ENCODE measurements around the gene ZNF213.
"Not testable (repeated sequence)": the region's sequence is repeated elsewhere in the genome, so short reads cannot be mapped to it uniquely, and the experiment has no call there.

The ZNF213 gene

DNA sequence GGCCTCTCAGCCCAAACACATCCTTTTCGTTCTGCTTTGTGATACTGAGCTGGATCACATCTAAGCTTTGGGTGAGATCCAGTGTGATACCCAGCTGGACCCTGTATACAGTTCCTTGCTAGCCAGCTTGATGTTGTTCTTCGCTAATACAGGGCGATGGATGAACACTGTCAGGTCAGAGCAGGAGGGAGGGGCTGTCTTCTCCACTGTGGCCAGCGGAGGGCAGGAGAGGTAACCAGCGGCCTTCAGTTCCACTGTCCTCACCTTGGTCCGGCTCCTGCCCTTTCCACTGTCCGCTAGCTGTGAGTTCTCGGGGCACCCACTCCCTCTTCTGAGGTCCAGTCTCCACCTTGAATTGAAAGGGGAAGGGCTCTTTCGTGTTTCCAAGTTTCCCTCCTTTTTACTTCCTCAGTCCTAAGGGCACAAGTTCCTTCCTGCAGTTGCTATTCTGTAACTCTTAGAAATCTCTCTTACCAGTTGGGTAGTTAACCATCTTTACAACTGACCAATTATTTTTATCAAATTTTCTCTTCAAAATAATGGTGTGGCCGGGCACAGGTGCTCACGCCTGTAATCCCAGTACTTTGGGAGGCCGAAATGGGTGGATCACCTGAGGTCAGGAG, 3.0 kb upstream of the ZNF213 start:
- DNase-seq: peak; percentile 40 to 45

DNA sequence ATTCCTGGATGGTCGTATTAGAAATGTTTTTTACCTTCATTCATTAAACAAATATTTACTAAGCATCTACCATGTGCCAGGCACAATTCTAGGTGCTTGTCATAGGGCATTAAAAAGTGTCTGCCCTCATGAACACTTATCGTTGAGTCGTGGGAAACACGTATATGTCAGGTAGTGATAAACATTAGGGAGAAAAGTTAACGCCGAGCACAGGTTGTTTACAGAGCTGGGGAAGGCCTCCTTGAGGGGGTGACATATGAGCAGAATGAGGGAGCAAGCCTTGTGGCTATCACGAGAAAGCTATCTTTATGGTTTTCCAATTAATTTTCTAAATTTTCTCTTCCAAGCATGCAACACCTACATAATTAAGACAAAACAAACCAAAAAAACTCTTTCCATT, 985 bp upstream of the ZNF213 start:
- no peak for DNase-seq

DNA sequence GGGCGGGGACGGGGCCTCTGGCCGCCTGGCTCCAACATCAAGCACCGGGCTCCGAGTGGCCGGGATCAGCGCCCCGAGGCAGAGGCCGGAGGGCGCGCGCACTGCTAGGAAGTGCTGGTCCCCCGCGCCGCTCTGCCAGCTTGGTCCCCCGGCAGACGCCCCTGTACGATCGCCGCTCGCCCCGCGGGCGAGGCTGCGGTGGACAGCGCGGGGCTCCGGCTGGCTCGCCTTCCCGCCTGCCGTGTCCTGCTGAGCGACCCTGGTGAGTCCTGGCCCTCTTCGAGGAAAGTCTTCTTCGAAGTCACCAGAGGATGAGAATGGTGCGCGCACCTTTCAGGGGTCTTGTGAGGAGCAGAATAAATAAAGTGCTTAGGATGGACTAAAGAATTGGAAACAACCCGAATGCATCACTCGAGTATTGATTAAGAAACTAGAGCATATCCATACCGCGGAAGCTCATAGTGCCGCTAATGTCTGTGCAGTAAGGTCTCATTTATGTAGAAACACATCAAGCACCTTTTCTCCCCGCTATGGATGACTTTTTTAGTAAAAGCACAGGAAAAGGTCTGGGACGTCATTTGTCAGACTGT, 392 bp downstream of the ZNF213 start:
- DNase-seq: no peak

DNA sequence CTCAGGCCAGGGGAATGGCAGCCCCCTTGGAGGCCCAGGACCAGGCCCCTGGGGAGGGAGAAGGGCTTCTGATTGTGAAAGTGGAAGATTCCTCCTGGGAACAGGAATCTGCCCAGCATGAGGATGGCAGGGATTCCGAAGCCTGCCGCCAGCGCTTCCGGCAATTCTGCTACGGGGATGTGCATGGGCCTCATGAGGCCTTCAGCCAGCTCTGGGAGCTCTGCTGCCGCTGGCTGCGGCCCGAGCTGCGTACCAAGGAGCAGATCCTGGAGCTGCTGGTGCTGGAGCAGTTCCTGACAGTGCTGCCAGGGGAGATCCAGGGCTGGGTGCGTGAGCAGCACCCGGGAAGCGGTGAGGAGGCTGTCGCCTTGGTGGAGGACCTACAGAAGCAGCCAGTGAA, 2.4 kb downstream of the ZNF213 start:
- DNase-seq: no peak

DNA sequence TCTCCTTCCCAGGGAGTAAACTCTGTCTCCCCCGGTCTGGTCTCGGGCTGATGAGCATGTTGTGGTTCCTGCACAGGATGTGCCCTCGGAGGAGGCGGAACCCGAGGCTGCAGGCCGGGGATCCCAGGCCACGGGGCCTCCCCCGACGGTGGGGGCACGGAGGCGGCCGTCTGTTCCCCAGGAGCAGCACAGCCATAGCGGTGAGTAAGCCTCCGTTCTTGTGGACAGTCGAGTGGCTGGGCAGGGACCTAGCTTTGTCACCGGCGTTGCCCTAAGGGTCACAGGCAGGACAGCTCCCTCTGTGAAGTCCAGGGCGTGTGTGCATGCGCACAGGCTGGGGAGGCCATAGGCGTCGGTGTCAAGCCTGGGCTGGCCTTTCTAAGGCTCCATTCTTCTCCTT, 3.5 kb downstream of the ZNF213 start:
- no peak for DNase-seq

DNA sequence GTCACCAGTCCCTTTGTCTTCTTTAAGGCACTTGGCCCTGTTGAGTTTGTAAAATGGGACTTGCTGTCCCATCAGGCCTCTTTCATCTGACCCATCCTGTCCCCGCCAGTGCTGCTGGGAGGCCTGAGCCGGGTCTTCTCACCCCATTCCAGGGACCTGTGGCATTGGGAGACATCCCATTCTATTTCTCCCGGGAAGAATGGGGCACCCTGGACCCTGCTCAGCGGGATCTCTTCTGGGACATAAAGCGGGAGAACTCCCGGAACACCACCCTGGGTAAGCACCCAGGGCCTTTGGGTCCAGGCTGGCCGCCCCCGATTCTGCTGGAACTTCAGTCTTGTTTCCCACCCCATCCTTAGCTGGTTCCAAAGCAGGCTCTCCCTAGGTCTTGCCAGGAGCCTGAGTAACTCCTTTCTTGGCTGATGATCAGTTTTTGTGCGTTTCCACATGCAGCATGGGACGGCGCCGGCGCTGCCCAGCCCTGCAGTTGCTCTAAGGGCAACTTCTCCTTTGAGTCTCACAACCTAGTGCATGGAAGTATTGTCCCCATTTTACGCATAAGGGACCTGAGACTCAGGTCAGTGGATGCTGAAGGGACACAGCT, 4.1 kb downstream of the ZNF213 start:
- DNase-seq: no peak

DNA sequence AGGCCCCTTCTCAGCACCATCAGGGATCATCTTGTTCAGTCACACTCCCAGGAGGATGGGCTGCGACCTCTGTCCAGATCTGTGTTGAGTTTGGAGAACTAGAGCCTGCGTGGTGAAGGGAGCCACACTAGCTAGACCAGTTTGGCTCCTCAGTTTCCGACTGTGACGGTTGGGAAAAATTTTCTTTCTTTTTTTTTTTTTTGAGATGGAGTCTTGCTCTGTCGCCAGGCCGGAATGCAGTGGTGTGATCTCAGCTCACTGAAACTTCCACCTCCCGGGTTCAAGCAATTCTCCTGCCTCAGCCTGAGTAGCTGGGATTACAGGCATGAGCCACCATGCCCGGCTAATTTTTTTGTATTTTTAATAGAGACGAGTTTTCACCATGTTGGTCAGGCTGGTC, 4.7 kb downstream of the ZNF213 start:
- DNase-seq: not testable (repeated sequence)

DNA sequence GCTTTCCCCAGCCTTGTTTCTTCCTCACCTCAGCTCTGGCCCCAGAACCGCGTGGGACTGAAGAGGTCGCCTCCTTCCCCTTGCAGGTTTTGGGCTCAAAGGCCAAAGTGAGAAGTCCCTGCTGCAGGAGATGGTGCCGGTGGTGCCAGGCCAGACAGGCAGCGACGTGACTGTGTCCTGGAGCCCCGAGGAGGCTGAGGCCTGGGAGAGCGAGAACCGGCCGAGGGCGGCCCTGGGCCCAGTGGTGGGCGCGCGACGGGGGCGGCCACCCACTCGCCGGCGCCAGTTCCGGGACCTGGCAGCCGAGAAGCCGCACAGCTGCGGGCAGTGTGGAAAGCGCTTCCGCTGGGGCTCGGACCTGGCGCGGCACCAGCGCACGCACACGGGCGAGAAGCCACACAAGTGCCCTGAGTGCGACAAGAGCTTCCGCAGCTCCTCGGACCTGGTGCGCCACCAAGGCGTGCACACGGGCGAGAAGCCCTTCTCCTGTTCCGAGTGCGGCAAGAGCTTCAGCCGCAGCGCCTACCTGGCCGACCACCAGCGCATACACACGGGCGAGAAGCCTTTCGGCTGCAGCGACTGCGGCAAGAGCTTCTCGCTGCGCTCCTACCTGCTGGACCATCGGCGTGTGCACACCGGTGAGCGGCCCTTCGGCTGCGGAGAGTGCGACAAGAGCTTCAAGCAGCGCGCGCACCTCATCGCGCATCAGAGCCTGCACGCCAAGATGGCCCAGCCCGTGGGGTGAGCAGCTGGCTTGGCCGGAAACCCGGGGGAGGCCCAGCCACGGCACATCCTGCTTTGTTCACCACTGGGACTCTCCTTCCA, 6.0 kb downstream of the ZNF213 start:
- no peak for DNase-seq

DNA sequence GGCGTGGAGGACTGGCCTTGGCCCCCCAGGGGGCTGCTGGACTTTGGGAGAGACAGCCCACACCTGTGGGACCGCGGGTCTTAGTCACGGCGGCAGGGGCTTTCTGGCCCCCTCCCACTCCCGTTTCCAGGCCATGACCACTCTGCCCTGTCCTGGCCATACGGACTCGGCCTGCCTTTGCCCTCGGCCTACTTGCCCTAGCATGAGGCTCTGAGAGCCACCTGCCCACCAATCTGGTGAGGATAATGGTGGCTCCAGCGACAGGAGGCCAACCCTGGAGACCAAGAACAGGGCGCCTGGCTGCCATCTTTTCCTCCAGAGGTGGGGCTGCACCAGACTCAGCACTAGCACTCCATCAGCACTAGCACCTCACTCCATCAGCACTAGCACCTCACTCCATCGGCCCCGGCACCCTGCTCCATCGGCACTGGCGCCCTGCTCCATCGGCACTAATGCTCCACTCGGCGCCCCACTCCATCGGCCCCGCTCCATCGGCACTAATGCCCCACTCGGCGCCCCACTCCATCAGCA, 7.0 kb downstream of the ZNF213 start:
- no peak for DNase-seq

DNA sequence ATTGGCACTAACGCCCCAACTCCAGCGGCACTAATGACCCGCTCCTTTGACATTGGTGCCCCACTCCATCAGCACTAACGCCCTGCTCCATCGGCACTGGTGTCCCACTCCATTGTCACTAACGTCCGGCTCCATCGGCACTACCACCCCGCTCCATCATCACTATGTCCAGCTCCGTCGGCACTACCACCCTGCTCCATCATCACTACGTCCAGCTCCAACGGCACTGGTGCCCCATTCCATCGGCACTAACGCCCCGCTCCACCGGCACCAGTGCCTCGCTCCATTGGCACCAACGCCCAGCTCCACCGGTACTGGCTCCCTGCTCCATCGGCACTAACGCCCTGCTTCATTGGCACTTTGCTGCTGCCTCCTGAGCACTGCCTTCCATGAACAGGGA, 7.5 kb downstream of the ZNF213 start:
- no peak for DNase-seq

DNA sequence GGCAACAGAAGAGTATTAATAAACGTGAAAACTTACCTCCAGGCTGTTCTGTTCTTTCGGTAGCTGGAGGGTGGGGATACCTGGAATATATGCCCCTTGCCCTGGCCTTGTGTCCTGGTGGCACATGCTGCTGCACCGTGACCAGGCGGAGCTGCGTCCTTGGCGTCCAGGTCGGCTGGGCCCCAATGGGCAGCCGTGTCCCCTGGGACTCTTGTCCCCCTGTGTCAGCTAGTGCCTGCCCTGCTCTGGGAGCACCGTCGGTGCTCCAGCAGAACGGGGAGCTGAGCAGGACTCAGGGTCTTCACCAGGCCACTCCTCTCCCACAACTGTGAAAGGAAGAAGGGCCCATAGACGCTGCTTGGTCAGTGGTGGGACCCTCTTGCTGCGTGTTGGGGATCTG, 7.9 kb downstream of the ZNF213 start:
- no peak for DNase-seq

DNA sequence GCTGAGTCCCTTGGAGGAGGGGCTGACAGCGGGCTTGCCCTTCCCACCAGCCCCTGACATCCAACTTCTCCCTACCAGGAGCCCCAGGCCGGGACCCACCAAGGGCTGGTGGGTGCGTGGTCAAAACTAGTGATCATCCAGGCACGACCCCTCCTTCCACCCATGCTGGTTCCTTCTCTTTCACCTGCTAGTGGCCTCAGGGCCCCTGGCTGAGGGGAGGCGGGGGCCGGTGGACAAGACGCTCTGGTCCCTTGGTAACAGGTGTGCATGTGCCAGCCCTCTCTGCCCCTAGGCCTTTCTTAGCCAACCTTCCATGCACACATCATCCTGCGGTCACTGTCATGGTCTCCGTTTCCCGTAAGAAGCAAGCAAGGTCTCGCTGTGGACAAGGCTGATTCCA, 8.4 kb downstream of the ZNF213 start:
- no peak for DNase-seq

DNA sequence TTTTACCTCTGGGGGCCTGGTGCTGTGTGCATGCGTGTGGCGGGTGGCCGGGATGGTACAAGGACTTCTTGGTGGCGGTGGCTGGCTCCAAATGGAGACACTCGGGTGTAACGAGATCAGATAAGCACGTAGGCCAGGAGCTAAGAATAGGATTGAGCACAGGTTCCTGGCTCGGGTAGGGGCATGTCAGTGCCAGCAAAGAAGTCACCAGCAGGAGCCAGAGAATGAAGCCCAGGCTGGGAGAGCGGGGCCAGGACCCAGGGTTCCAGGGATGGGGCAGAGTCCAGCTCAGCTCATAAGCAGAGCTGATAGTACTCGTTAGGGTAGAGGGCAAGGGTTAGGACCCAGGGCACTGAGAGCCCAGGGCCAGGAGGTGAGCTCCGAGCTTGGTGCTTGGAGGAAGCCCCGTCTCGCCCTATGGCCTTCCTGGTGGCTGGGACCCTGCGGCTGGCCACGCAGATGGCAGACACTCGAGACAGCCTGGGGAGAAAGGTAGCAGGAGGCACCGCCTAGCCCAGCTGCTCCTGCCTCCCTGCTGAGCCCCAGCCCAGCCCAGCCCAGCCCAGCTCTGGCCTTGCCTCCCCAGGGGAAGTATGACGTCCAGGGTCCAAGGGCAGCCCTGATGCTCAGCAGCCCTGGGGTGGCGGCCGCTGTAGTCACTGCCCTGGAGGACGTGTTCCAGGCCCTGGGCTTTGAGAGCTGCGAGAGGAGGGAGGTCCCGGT, 8.9 kb downstream of the ZNF213 start:
- DNase-seq: no peak

DNA sequence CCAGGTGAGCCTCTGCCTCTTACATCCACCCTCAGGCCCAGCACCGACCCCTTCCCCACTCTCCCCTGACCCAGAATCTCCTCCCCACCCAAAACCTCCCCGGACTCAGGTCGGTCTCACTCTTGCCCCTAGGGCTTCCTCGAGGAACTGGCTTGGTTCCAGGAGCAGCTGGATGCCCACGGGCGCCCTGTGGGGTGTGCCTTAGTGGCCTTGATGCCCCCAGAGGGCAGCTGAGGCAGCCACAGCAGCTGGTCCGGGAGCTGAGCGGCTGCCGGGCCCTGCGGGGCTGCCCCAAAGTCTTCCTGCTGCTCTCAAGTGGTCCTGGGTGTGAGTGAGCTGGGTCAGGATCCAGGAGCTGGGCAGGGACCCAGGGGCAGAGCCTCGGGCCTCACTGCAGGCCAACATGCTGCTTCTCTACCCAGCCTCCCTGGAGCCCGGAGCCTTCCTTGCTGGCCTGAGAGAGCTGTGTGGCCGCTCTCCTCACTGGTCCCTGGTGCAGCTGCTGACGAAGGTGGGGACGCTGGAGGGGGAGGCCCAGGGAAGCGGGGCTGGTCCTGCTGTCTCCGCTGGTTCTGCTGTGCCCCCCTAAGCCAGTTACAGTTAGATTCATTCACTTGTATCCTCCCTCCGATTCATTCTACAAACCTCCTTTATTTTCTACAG, 9.6 kb downstream of the ZNF213 start:
- no peak for DNase-seq

DNA sequence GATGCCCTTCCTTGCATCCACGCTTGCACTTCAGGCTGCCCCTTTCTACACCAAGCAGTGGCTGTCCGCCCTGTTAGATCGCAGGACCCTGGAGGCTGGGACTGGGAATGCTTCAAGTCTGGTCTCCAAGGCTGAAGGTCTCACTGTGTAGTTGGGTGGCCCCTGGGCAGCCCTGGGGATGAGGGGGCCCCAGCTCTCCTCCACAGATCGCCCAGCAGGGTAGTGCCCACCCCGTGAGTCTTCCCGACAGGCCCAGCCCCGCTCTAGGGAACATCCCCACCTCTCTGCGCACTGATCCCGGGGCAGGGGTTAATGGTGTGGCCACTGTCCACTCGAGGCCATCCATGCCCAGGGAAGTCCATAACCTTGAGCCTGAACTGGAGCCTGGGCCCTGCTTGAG, 10.3 kb downstream of the ZNF213 start:
- DNase-seq: no peak

DNA sequence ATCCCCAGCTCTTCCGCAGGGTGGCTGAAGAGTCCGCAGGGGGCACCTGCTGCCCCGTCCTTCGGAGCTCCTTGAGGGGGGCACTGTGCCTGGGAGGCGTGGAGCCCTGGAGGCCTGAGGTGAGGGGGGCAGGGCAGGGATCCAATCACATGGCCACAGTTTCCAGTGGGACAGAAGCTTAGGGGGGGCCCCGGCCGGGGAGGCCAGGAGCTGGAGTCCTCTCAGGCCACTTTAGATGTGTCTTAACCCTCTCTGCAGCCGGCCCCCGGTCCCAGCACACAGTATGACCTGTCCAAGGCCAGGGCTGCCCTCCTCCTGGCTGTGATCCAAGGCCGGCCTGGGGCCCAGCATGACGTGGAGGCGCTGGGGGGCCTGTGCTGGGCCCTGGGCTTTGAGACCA, 10.8 kb downstream of the ZNF213 start:
- no peak for DNase-seq

DNA sequence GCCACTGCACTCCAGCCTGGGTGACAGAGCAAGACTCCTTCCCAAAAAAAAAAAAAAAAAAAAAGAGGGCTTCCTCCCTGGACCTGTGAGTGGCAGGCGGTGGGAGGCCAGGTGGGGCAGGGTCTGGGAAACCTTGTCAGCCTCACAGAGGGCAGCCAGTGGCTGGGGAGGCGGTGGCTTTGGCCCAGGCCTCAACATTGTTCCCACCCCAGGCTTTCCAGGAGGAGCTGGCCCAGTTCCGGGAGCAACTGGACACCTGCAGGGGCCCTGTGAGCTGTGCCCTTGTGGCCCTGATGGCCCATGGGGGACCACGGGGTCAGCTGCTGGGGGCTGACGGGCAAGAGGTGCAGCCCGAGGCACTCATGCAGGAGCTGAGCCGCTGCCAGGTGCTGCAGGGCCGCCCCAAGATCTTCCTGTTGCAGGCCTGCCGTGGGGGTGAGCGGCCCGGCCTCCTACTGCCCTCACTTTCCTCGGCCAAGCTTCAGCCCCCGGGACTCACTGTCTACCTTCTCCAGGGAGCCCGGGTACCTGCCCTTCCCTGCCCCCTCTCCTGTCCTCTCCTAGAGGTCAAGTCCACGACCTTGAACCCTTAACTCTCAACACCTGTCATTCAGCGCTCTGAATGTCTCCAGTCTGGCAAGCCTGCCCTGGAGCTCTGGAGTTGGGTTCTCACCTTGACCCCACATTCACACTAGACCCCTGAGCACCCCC, 12.4 kb downstream of the ZNF213 start:
- no peak for DNase-seq

DNA sequence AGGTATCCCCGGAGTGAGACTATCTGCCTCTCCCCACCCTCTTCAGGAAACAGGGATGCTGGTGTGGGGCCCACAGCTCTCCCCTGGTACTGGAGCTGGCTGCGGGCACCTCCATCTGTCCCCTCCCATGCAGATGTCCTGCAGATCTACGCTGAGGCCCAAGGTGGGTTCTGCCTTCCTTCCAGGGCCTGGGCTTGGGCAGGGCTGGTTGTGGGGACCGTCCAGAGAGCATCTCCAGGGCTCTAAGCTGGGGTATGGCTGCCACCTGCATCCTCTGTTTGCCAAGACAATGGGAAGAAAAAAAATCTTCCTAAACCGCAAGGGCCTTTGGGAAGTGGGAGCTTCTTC, 12.9 kb downstream of the ZNF213 start:
- no peak for DNase-seq

DNA sequence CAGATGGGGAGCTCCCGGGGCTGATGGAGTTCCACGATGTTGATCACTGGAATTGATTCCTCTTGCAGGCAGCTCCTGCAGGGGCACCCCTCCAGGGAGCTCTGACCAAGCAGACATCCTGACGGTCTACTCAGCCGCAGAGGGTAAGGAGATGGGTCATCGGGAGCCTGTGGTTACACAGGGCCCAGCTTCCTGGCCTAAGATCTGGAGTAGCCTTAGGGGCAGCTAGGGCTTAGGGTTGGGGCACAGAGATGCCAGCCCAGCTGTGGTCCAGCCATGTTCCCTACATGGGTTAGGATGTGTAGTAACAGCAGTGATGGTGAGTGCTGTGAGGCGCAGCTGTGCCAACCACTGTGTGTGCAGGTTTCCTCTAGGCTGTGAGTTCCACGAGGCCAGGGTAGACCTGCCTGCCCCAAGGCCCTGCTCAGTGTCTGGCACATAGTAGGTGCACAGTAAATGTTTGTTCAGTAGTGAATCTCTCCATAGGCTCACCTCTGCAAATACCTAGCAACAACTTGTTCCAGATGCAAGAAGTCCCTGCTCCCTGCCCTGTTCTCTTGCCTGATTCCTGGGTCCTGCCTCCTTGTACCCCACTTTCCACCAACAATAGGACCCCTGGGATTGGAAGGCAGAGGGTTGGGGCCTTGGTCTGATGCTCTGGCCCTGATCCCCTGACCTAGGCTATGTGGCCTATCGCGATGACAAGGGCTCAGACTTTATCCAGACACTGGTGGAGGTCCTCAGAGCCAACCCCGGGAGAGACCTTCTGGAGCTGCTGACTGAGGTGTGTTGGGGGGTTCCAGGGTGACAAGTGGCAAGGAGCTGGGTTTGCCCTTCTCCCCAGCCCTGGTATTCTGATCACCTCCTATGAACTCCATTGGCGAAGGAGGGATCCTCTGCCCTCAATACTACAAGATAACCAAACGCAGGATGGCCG, 13.7 kb downstream of the ZNF213 start:
- no peak for DNase-seq

DNA sequence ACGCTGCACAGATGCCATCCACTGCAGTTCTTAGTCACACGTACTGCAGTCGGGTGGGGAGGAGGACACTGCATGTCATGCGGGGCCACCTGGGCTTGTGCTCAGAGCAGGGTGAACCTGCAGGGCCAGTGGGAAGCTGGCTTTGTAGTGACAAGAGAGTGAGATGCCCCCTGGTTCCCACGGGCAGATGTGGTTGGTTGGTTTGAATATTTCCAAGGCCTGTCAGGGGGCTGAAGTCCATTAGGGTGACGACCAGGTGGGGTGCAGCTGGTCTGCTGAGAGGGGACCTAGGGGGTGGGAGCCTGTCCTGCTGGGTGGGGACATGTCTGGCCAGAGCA, 14.3 kb downstream of the ZNF213 start:
- no peak for DNase-seq
